GM04504 (cell line): Measurements from ENCODE around the gene NFKB2.

ENCODE experiments used
- DNase-seq: peaks from one replicate; pipeline ENCODE4 v3.0.0-alpha.2; 2012; ENCODE audit warnings: low read depth

NFKB2 gene

DNA sequence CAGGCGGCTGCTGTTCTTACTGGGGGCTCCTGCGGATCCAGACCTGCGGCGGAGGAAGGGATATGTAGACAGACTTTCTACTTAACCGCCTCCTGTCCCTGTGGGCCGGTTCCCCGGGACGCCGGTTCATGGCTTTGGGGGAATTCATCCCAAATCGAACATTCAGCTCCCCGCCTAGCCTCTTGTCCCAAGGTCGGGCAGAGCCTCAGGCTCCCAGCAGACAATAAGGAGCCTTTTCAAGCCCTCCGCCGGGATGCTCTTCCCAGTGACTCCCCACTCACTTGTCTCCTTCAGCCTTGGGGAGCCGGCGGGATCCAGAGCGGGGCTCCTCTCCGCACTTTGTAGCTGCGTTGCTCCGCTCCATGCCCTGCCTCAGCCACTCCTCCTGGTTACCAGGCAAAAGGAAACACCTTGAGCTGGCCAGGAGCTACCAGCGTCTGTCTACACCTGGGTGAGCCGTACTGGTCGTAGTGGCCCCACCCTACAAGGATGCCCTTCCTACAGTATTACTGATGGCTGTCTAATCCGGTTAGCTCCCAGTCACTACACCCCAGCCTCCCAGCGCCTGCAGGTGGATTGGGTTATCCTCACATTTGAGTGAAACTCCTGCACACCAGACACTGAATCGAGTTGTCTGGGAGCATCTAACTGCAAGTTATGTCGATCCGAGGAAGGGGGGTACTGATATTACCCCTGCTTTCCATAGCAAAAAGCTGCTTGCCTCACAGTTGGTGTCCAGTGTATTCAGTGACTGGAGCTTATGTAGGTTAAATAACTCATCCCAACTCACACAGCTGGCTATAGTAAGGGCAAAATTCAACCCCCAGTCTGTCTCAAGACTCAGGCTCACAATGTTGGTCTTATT is 55.8 kb downstream of the NFKB2 start, which contains the start of gene C10orf95:
Gene C10orf95, minus strand, starts transcription at position 439 of the 865 bp plus-strand sequence. CDS start 450 bp downstream, outside the sequence.
- no peak for DNase-seq
